Liver (tissue), 9 donors: ENCODE measurements around the gene MTG1. TPM values are rescaled to one million over a fixed set of nuclear protein-coding genes. Genes with fewer than 3 reads are reported as not detected.

Experiments
- DNase-seq: peaks from one replicate; pipeline ENCODE4 v3.0.0-alpha.2; 2017; ENCODE audit warnings: low spot score
- H3K27ac ChIP-seq, 2 donors: one replicate each; pipeline ENCODE4 v1.7.0; 2013; ENCODE audit warnings: inconsistent platforms in 2 of 2, low read length in 2 of 2, control low read depth in 1 of 2, low read depth in 1 of 2, mild to moderate bottlenecking in 1 of 2
- H3K27me3 ChIP-seq, 4 donors: one replicate each; pipeline versions ENCODE4 v1.6.1 to v1.7.0; 2013; ENCODE audit warnings: low read length in 3 of 4, inconsistent platforms in 1 of 4, mild to moderate bottlenecking in 1 of 4, moderate library complexity in 1 of 4; ENCODE audit not compliant: control insufficient read depth in 4 of 4, insufficient read depth in 4 of 4
- H3K36me3 ChIP-seq, 4 donors: one replicate each; pipeline versions ENCODE4 v1.6.1 to v1.7.0; 2013; ENCODE audit warnings: low read length in 3 of 4, mild to moderate bottlenecking in 3 of 4, low read depth in 1 of 4, moderate library complexity in 1 of 4; ENCODE audit not compliant: control insufficient read depth in 4 of 4, insufficient read depth in 3 of 4
- H3K4me1 ChIP-seq, 4 donors: one replicate each; pipeline versions ENCODE4 v1.6.1 to v1.7.0; 2013; ENCODE audit warnings: low read length in 3 of 4, mild to moderate bottlenecking in 3 of 4, moderate library complexity in 1 of 4; ENCODE audit not compliant: control insufficient read depth in 4 of 4, insufficient read depth in 4 of 4
- H3K4me3 ChIP-seq, 3 donors: one replicate each; pipeline versions ENCODE4 v1.6.1 to v1.7.0; 2013; ENCODE audit warnings: low read length in 3 of 3, control low read depth in 1 of 3, low read depth in 1 of 3, mild to moderate bottlenecking in 1 of 3
- H3K9ac ChIP-seq, 2 donors: one replicate each; pipeline ENCODE4 v1.7.0; 2013; ENCODE audit warnings: low read length in 2 of 2, mild to moderate bottlenecking in 2 of 2, moderate library complexity in 2 of 2, control low read depth in 1 of 2, low read depth in 1 of 2
- H3K9me3 ChIP-seq, 4 donors: one replicate each; pipeline versions ENCODE4 v1.6.1 to v1.7.0; 2013; ENCODE audit warnings: low read length in 3 of 4; ENCODE audit not compliant: control insufficient read depth in 4 of 4
- EGR1 ChIP-seq, 2 donors: IDR thresholded peaks; 2 replicates each; pipeline ENCODE4 v1.6.1; 2016 to 2018; ENCODE audit warnings: antibody characterized with exemption in 2 of 2, low read depth in 2 of 2
- FOXA1 ChIP-seq: IDR thresholded peaks from 2 replicates; pipeline ENCODE4 v1.6.1; 2016; ENCODE audit warnings: antibody characterized with exemption
- FOXA2 ChIP-seq: IDR thresholded peaks from 2 replicates; pipeline ENCODE4 v1.6.1; 2016; ENCODE audit warnings: antibody characterized with exemption
- GABPA ChIP-seq, 2 donors: IDR thresholded peaks in 1 of 2; conservative IDR thresholded peaks in 1 of 2; 2 replicates each; pipeline ENCODE4 v1.6.1; 2016; ENCODE audit warnings: antibody characterized with exemption in 2 of 2, mild to moderate bottlenecking in 1 of 2, moderate library complexity in 1 of 2
- HNF4A ChIP-seq, 2 donors: conservative IDR thresholded peaks; 2 replicates each; pipeline ENCODE4 v1.6.1; 2016; ENCODE audit warnings: antibody characterized with exemption in 2 of 2, mild to moderate bottlenecking in 2 of 2
- HNF4G ChIP-seq: IDR thresholded peaks from 2 replicates; pipeline ENCODE4 v1.6.1; 2016; ENCODE audit warnings: antibody characterized with exemption
- JUND ChIP-seq, 2 donors: IDR thresholded peaks; 2 replicates each; pipeline ENCODE4 v1.6.1; 2016; ENCODE audit warnings: antibody characterized with exemption in 2 of 2
- NR2F2 ChIP-seq: IDR thresholded peaks from 2 replicates; pipeline ENCODE4 v1.6.1; 2016; ENCODE audit warnings: antibody characterized with exemption
- RAD21 ChIP-seq, 2 donors: IDR thresholded peaks; 2 replicates each; pipeline ENCODE4 v1.6.1; 2016; ENCODE audit warnings: antibody characterized with exemption in 2 of 2, mild to moderate bottlenecking in 2 of 2
- RXRA ChIP-seq, 2 donors: IDR thresholded peaks; 2 replicates each; pipeline ENCODE4 v1.6.1; 2017 to 2018; ENCODE audit warnings: antibody characterized with exemption in 2 of 2, mild to moderate bottlenecking in 1 of 2
- TAF1 ChIP-seq: conservative IDR thresholded peaks from 2 replicates; pipeline ENCODE4 v1.6.1; 2016; ENCODE audit warnings: antibody characterized with exemption, mild to moderate bottlenecking
- YY1 ChIP-seq: IDR thresholded peaks from 2 replicates; pipeline ENCODE4 v1.6.1; 2016; ENCODE audit warnings: antibody characterized with exemption, mild to moderate bottlenecking
- WGBS: extraction: QIAGEN DNeasy Blood & Tissue Kit; methylation state at CpG from one replicate; pipeline ENCODE4 v1.1.7; 2013; 5-methylcytosine and 5-hydroxymethylcytosine counted together
- polyA plus RNA-seq, 2 donors: library from polyadenylated mRNA; stranded (reverse) in 1 of 2; unstranded in 1 of 2; fragments of 200-250 nt in 1 of 2; fragments of >200 nt in 1 of 2; fragmentation: Nextera tagmentation in 1 of 2; extraction: Ambion mirVana in 1 of 2; gene quantifications; one replicate each; pipeline versions ENCODE4 v1.2.1 to v1.2.3, GENCODE V29; 2013 to 2015
- total RNA-seq, 2 donors: library from RNA; depleted of rRNA; stranded (reverse); fragments of >200 nt; gene quantifications; one replicate each; pipeline ENCODE4 v1.2.3, GENCODE V29; 2014
- TF ChIP-seq, protein P1 (sequence below): IDR thresholded peaks from 2 replicates; pipeline ENCODE4 v1.6.1; 2016; ENCODE audit warnings: antibody characterized with exemption
- TF ChIP-seq, protein P2 (sequence below): IDR thresholded peaks from 2 replicates; pipeline ENCODE4 v1.6.1; 2016; ENCODE audit warnings: antibody characterized with exemption, mild to moderate bottlenecking
- TF ChIP-seq, protein P3 (sequence below): IDR thresholded peaks from 2 replicates; pipeline ENCODE4 v1.6.1; 2016; ENCODE audit warnings: antibody characterized with exemption
- TF ChIP-seq, protein P4 (sequence below): IDR thresholded peaks from 2 replicates; pipeline ENCODE4 v1.6.1; 2016; ENCODE audit warnings: antibody characterized with exemption
- TF ChIP-seq, protein P5 (sequence below): fragments of 150-350 bp; IDR thresholded peaks from 2 replicates; pipeline ENCODE4 v1.5.1; 2017; ENCODE audit warnings: improper control_type of control experiment, low read depth, low read length; ENCODE audit not compliant: missing input control
- donor health status: healthy.
- donor health status: healthy.
- donor health status: healthy.
- donor health status: healthy.
- donor health status: healthy.

The MTG1 gene
- total and polyA plus RNA-seq, 4 donors: 19.4 to 70.6 (median 38.2) TPM

DNA sequence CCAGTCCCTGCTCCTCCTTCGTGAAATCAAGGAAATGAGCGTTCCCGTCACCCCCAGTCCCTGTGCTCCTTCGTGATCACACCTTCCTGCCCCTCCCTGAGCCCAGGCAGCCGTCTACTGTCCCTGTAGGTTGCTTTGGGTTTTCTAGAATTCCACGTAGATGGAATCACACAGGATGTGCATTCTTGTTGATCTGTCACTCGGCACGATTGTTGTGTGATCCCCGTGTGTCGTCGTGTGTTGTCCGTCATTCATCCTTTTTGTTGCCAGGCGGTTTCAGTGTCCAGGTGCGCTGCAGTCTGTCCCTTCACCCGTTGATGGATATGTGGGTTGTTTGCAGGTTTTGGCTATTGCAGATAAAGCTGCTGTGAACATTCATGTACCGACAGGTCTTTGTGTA lies 9.4 kb downstream of the MTG1 start:
- no peak overlapping the region for H3K9ac ChIP-seq
- no peaks in the 10 kb centered on the region for H3K4me1 ChIP-seq
- no peaks in the 10 kb centered on the region for H3K27me3 ChIP-seq
- WGBS: 90% methylated on average over 16 of the region's 16 CpGs
- no peak overlapping the region for H3K27ac ChIP-seq
- TF ChIP-seq RXRA (IDR thresholded peaks at IDR 0.05) (no peak), YY1 (no peak)
- no peaks in the 10 kb centered on the region for H3K9me3 ChIP-seq
- H3K36me3 ChIP-seq: peaks cover 9 to 44% (median 27%) of the 10 kb centered on the region in 4 donors
- DNase-seq: no peak
- H3K4me3 ChIP-seq: no peak overlapping the region

DNA sequence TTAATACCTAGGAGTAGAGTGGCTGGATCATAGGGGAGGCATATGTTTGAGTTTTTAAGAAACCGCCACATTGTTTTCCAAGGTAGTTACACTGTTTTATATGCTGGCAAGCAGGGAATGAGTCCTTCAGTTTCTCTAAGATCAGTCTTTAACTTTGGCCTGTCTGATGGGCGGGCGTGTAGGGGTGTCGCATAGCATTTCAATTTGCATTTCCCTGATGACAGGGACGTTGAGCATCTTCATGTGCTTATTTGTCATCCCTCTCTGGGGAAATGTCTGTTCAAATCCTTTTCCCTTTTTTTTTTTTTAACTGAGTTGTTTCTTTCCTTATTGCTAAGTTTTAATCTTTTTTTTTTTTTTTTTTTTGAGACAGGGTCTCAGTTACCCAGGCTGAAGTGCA lies 9.8 kb downstream of the MTG1 start:
- 96% methylated on average over 5 of the region's 5 CpGs for WGBS
- no peak overlapping the region for H3K9ac ChIP-seq
- H3K4me3 ChIP-seq: no peak overlapping the region
- no peaks in the 10 kb centered on the region for H3K4me1 ChIP-seq
- H3K27me3 ChIP-seq: no peaks in the 10 kb centered on the region
- no peaks in the 10 kb centered on the region for H3K9me3 ChIP-seq
- DNase-seq: no peak
- no peak overlapping the region for H3K27ac ChIP-seq
- no peak for TF ChIP-seq HNF4G
- no peak for TF ChIP-seq RAD21 (IDR thresholded peaks at IDR 0.05)
- TF ChIP-seq, protein P1, sequence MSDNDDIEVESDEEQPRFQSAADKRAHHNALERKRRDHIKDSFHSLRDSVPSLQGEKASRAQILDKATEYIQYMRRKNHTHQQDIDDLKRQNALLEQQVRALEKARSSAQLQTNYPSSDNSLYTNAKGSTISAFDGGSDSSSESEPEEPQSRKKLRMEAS: no peak
- TF ChIP-seq, protein P2, sequence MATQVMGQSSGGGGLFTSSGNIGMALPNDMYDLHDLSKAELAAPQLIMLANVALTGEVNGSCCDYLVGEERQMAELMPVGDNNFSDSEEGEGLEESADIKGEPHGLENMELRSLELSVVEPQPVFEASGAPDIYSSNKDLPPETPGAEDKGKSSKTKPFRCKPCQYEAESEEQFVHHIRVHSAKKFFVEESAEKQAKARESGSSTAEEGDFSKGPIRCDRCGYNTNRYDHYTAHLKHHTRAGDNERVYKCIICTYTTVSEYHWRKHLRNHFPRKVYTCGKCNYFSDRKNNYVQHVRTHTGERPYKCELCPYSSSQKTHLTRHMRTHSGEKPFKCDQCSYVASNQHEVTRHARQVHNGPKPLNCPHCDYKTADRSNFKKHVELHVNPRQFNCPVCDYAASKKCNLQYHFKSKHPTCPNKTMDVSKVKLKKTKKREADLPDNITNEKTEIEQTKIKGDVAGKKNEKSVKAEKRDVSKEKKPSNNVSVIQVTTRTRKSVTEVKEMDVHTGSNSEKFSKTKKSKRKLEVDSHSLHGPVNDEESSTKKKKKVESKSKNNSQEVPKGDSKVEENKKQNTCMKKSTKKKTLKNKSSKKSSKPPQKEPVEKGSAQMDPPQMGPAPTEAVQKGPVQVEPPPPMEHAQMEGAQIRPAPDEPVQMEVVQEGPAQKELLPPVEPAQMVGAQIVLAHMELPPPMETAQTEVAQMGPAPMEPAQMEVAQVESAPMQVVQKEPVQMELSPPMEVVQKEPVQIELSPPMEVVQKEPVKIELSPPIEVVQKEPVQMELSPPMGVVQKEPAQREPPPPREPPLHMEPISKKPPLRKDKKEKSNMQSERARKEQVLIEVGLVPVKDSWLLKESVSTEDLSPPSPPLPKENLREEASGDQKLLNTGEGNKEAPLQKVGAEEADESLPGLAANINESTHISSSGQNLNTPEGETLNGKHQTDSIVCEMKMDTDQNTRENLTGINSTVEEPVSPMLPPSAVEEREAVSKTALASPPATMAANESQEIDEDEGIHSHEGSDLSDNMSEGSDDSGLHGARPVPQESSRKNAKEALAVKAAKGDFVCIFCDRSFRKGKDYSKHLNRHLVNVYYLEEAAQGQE: no peak
- no peak for TF ChIP-seq RXRA (IDR thresholded peaks at IDR 0.05)
- peaks cover 9 to 43% (median 24%) of the 10 kb centered on the region in 4 donors for H3K36me3 ChIP-seq

DNA sequence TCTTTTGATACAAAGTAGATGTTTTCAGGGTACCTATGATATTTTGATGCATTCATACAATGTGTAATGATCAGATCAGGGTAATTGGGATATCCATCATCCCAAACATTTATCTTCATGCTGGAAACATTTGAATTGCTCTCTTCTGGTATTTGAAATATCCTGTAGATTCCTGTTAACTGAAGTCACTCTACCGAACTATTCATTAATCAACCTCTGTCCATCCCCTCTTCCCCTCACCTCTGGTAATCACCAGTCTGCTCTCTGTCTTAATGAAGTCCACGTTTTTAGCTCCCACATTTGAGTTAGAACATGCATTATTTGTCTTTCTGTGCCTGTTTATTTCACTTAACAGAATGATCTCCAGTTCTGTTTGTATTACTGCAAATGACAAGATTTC lies 11.3 kb downstream of the MTG1 start:
- no peaks in the 10 kb centered on the region for H3K27me3 ChIP-seq
- 80% methylated on average over 2 of the region's 2 CpGs for WGBS
- no peak for DNase-seq
- no peak overlapping the region for H3K4me3 ChIP-seq
- H3K36me3 ChIP-seq: peaks cover 6 to 35% (median 27%) of the 10 kb centered on the region in 4 donors
- no peaks in the 10 kb centered on the region for H3K9me3 ChIP-seq
- H3K4me1 ChIP-seq: no peaks in the 10 kb centered on the region
- no peak overlapping the region for H3K9ac ChIP-seq
- H3K27ac ChIP-seq: no peak overlapping the region
- TF ChIP-seq HNF4G (no peak), HNF4A (conservative IDR thresholded peaks at IDR 0.05) (no peak), FOXA2 (no peak), JUND (IDR thresholded peaks at IDR 0.05) (no peak), FOXA1 (no peak), NR2F2 (no peak), GABPA (IDR thresholded peaks at IDR 0.05 in 1 of 2, conservative IDR thresholded peaks at IDR 0.05 in 1 of 2) (no peak), TAF1 (no peak), EGR1 (IDR thresholded peaks at IDR 0.05; ENCODE audit: low read depth in 2 of 2) (no peak), RXRA (IDR thresholded peaks at IDR 0.05) (no peak)
- TF ChIP-seq, protein P1: no peak
- TF ChIP-seq, protein P3, sequence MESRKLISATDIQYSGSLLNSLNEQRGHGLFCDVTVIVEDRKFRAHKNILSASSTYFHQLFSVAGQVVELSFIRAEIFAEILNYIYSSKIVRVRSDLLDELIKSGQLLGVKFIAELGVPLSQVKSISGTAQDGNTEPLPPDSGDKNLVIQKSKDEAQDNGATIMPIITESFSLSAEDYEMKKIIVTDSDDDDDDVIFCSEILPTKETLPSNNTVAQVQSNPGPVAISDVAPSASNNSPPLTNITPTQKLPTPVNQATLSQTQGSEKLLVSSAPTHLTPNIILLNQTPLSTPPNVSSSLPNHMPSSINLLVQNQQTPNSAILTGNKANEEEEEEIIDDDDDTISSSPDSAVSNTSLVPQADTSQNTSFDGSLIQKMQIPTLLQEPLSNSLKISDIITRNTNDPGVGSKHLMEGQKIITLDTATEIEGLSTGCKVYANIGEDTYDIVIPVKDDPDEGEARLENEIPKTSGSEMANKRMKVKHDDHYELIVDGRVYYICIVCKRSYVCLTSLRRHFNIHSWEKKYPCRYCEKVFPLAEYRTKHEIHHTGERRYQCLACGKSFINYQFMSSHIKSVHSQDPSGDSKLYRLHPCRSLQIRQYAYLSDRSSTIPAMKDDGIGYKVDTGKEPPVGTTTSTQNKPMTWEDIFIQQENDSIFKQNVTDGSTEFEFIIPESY: no peak
- TF ChIP-seq, protein P2: no peak
- TF ChIP-seq, protein P4, sequence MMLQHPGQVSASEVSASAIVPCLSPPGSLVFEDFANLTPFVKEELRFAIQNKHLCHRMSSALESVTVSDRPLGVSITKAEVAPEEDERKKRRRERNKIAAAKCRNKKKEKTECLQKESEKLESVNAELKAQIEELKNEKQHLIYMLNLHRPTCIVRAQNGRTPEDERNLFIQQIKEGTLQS: no peak
- TF ChIP-seq, protein P5, sequence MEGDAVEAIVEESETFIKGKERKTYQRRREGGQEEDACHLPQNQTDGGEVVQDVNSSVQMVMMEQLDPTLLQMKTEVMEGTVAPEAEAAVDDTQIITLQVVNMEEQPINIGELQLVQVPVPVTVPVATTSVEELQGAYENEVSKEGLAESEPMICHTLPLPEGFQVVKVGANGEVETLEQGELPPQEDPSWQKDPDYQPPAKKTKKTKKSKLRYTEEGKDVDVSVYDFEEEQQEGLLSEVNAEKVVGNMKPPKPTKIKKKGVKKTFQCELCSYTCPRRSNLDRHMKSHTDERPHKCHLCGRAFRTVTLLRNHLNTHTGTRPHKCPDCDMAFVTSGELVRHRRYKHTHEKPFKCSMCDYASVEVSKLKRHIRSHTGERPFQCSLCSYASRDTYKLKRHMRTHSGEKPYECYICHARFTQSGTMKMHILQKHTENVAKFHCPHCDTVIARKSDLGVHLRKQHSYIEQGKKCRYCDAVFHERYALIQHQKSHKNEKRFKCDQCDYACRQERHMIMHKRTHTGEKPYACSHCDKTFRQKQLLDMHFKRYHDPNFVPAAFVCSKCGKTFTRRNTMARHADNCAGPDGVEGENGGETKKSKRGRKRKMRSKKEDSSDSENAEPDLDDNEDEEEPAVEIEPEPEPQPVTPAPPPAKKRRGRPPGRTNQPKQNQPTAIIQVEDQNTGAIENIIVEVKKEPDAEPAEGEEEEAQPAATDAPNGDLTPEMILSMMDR: no peak
